IPS-20b (cell line): ENCODE data around the gene TSC22D1.

ENCODE experiments used
- H3K27ac ChIP-seq: one replicate; pipeline ENCODE4 v1.5.1; 2013; ENCODE audit warnings: low read length
- H3K27me3 ChIP-seq: 2 replicates; pipeline ENCODE4 v1.6.1; 2013; ENCODE audit warnings: mild to moderate bottlenecking, low read length, inconsistent platforms; ENCODE audit not compliant: insufficient read depth
- H3K36me3 ChIP-seq: 2 replicates; pipeline ENCODE4 v1.6.1; 2013; ENCODE audit warnings: low read depth, mild to moderate bottlenecking, inconsistent platforms, low read length, moderate library complexity; ENCODE audit not compliant: insufficient read depth
- H3K4me1 ChIP-seq: 2 replicates; pipeline ENCODE4 v1.6.1; 2013; ENCODE audit warnings: mild to moderate bottlenecking, control low read depth, inconsistent platforms, low read length, moderate library complexity; ENCODE audit not compliant: insufficient read depth
- H3K4me3 ChIP-seq: 2 replicates; pipeline ENCODE4 v1.5.1; 2013; ENCODE audit warnings: mild to moderate bottlenecking, low read length, inconsistent platforms
- H3K9ac ChIP-seq: 2 replicates; pipeline ENCODE4 v1.6.1; 2013; ENCODE audit warnings: low read depth, mild to moderate bottlenecking, inconsistent platforms, low read length, moderate library complexity
- H3K9me3 ChIP-seq: 2 replicates; pipeline ENCODE4 v1.6.1; 2013; ENCODE audit warnings: mild to moderate bottlenecking, low read depth, low read length, inconsistent platforms; ENCODE audit not compliant: insufficient read depth

The TSC22D1 gene

DNA sequence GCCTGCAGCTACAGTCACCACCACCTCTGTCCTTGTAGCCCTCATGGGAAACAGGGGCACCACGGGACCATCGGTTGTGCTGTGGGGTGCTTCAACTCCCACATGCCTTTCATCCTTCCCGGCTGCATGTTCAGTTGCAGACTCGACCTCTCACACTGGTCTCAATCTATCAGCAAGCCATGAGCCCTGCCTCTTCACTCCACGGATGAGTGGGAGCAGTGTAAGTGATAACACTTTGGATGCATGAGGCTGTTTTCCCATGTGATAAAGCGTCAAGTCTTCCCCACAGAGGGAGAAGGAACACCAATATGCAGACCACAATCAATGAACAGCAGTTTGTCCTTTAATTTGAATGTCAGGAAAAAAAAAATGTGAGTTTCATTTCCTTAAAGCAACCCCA is 190.3 kb downstream of the TSC22D1 start:
- no peak overlapping the region for H3K9ac ChIP-seq
- no peak overlapping the region for H3K27ac ChIP-seq
- H3K9me3 ChIP-seq = no peaks in the 10 kb centered on the region
- H3K27me3 ChIP-seq = no peaks in the 10 kb centered on the region
- H3K36me3 ChIP-seq = no peaks in the 10 kb centered on the region
- peaks cover 8% of the 10 kb centered on the region for H3K4me1 ChIP-seq
- no peak overlapping the region for H3K4me3 ChIP-seq

- no peaks in the 10 kb centered on the region for H3K27me3 ChIP-seq
- H3K27ac ChIP-seq = no peak overlapping the region
- H3K4me1 ChIP-seq = peaks cover 8% of the 10 kb centered on the region
- H3K36me3 ChIP-seq = no peaks in the 10 kb centered on the region
- H3K9ac ChIP-seq = no peak overlapping the region
- no peak overlapping the region for H3K4me3 ChIP-seq
- H3K9me3 ChIP-seq = no peaks in the 10 kb centered on the region
These were observed 190.7 kb downstream of the TSC22D1 start for GRCh38 chr13:44385401-44385800.

DNA sequence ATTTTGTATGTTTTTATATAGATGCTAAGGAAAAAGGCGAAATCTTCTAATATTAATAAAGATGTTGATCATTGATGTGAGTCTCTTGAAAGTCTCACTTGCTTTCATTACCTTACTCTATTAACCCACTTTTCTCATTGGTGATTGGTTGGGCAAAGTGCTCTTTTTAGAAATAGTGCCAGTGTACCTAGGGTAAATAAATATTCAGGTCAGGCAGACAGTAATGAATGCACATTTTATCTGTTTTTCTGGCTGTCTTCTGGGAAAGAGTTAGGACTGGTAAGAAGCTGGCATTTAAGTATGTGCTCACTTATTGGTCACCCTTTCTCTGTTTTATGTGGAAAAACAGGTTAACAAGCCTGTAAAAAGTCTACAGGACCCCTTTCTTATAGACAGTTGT is 191.4 kb downstream of the TSC22D1 start:
- Histone ChIP-seq H3K9me3 (no peaks in the 10 kb centered on the region), H3K4me3 (no peak overlapping the region), H3K27me3 (no peaks in the 10 kb centered on the region), H3K9ac (no peak overlapping the region), H3K36me3 (no peaks in the 10 kb centered on the region), H3K27ac (no peak overlapping the region), H3K4me1 (peaks cover 8% of the 10 kb centered on the region)

DNA sequence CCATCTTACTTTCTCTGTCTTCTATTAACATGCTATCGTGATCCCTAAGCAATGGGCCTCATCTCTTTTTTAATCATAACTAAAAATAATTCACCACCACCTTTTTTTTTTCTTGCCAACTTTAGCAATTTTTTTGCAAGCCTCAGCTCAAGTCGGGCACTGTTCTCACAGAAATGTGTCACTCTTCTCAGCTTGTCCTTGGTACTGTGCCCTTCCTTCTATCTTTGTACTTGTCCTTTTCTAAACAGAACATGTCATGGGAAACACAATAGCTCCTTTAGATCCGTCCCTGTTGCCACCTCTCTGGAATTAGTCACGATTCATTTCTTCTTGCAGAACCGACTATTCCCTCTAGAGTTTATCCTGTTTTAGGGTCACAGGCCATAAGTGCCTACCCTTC is 192.2 kb downstream of the TSC22D1 start:
- Histone ChIP-seq H3K4me1 (peaks cover 10% of the 10 kb centered on the region), H3K27me3 (no peaks in the 10 kb centered on the region), H3K9me3 (no peaks in the 10 kb centered on the region), H3K4me3 (no peak overlapping the region), H3K27ac (no peak overlapping the region), H3K9ac (no peak overlapping the region), H3K36me3 (no peaks in the 10 kb centered on the region)

DNA sequence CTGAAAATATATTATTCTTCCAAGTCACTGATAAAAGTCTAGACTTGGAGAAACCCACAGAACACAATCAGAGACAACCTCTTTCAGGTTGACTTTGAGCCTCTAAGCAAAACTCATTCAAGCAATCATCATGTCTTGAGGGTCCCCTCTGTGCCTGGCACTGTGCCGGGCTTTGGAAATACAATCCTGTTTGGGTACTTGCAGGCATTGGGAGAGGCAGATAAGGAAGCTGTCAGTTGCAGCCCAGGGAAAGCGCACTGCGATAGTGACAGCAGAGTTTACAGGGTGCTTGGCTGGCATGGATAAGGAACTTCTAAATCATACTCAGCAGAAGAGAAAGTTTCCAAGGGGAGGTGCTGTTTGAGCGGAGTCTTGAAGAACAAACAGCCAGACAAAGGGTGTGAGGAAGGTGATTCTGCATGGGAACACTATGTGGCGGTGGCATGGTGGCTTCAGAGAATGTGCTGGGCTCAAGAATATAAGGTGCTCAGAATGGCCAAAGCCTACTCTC is 193.4 kb downstream of the TSC22D1 start:
- H3K9ac ChIP-seq = no peak overlapping the region
- H3K4me1 ChIP-seq = peaks cover 11% of the 10 kb centered on the region; the same call in 1 of the 2 replicates
- H3K9me3 ChIP-seq = no peaks in the 10 kb centered on the region
- H3K27ac ChIP-seq = no peak overlapping the region
- no peaks in the 10 kb centered on the region for H3K27me3 ChIP-seq
- H3K36me3 ChIP-seq = no peaks in the 10 kb centered on the region
- no peak overlapping the region for H3K4me3 ChIP-seq
